Keratinocyte (primary cell): ENCODE measurements around the gene ABHD6. TPM values are rescaled to one million over a fixed set of nuclear protein-coding genes. Genes with fewer than 3 reads are reported as not detected.

Source experiments
- DNase-seq: peaks from one replicate; pipeline ENCODE4 v3.0.0-alpha.2; 2011; ENCODE audit warnings: low read depth, missing footprints, low spot score
- FAIRE-seq: peaks from 2 replicates; lab custom pipeline; 2011; peaks lifted over from hg19 to GRCh38; lab: Jason Lieb, UNC
- H2AFZ ChIP-seq: 2 replicates; pipeline ENCODE4 v1.6.0; 2012; ENCODE audit warnings: low read length, control low read depth, inconsistent platforms; ENCODE audit not compliant: control insufficient read depth
- H3K27ac ChIP-seq: 2 replicates; pipeline ENCODE4 v1.5.1; 2011; ENCODE audit warnings: low read length; ENCODE audit not compliant: control insufficient read depth, insufficient read depth
- H3K27me3 ChIP-seq: 3 replicates; pipeline ENCODE4 v1.6.0; 2011; ENCODE audit warnings: low read length; ENCODE audit not compliant: control insufficient read depth, insufficient read depth; ENCODE audit errors: extremely low read depth
- H3K36me3 ChIP-seq, 2 experiments: 2 replicates in 1 of 2; 3 replicates in 1 of 2; pipeline ENCODE4 v1.5.1; 2011; ENCODE audit warnings: low read length in 2 of 2, mild to moderate bottlenecking in 1 of 2; ENCODE audit not compliant: control insufficient read depth in 2 of 2, insufficient read depth in 2 of 2; ENCODE audit errors: extremely low read depth in 1 of 2
- H3K4me1 ChIP-seq: 3 replicates; pipeline ENCODE4 v1.5.1; 2011; ENCODE audit warnings: low read length; ENCODE audit not compliant: control insufficient read depth, insufficient read depth; ENCODE audit errors: extremely low read depth
- H3K4me2 ChIP-seq: 3 replicates; pipeline ENCODE4 v1.6.0; 2011; ENCODE audit warnings: low read depth, low read length; ENCODE audit not compliant: control insufficient read depth, insufficient read depth; ENCODE audit errors: extremely low read depth
- H3K4me3 ChIP-seq, 3 experiments: fragments of 200-600 bp in 1 of 3; sonication (generic) in 1 of 3; 2 replicates in 2 of 3; 3 replicates in 1 of 3; pipeline ENCODE4 v1.5.1; 2011 to 2016; ENCODE audit warnings: low read length in 3 of 3, mild to moderate bottlenecking in 3 of 3, control low read depth in 2 of 3, inconsistent platforms in 1 of 3, low read depth in 1 of 3, mixed read lengths in 1 of 3, mixed run types in 1 of 3, moderate library complexity in 1 of 3; ENCODE audit not compliant: control insufficient read depth in 2 of 3, insufficient read depth in 2 of 3; ENCODE audit errors: extremely low read depth in 1 of 3
- H3K79me2 ChIP-seq: 2 replicates; pipeline ENCODE4 v1.6.0; 2012; ENCODE audit warnings: low read length; ENCODE audit not compliant: control insufficient read depth, insufficient read depth
- H3K9ac ChIP-seq: 3 replicates; pipeline ENCODE4 v1.6.0; 2011; ENCODE audit warnings: low read length; ENCODE audit not compliant: control insufficient read depth, insufficient read depth; ENCODE audit errors: extremely low read depth
- H3K9me1 ChIP-seq: 3 replicates; pipeline ENCODE4 v1.6.0; 2011; ENCODE audit warnings: low read length; ENCODE audit not compliant: control insufficient read depth, insufficient read depth; ENCODE audit errors: extremely low read depth
- H3K9me3 ChIP-seq: 2 replicates; pipeline ENCODE4 v1.5.1; 2012; ENCODE audit warnings: low read depth, low read length; ENCODE audit not compliant: control insufficient read depth
- H4K20me1 ChIP-seq: 3 replicates; pipeline ENCODE4 v1.6.0; 2011; ENCODE audit warnings: low read length; ENCODE audit not compliant: control insufficient read depth, insufficient read depth; ENCODE audit errors: extremely low read depth
- EZH2 ChIP-seq: IDR thresholded peaks from one replicate; pipeline ENCODE4 v1.6.1; 2012; ENCODE audit warnings: inconsistent platforms, mild to moderate bottlenecking, low read length, moderate library complexity
- dilution Hi-C: fragments of 300-500 bp; cut with MboI; formaldehyde crosslinking; loops from one replicate; pipeline ENCODE4 v1.7.0; 2020; ENCODE audit warnings: low sequenced_read_pairs; ENCODE audit not compliant: extremely low pct_ligation_motif_present
- polyA plus RNA-seq, 5 experiments: library from polyadenylated mRNA; depleted of rRNA in 3 of 5; stranded (reverse) in 3 of 5; stranded (forward) in 1 of 5; unstranded in 1 of 5; fragments of >200 nt; gene quantifications; 1 replicate in 1 of 5; 2 replicates in 3 of 5; 3 replicates in 1 of 5; pipeline versions ENCODE4 v1.2.1 to v1.2.3, GENCODE V29; 2011 to 2012; ENCODE audit warnings: missing spikeins in 2 of 5, low read depth in 1 of 5, low replicate concordance in 1 of 5
- TF ChIP-seq, protein P1 (sequence below), 3 experiments: IDR thresholded peaks in 1 of 3; conservative IDR thresholded peaks in 1 of 3; optimal IDR thresholded peaks in 1 of 3; 2 replicates in 2 of 3; 3 replicates in 1 of 3; pipeline versions ENCODE3 to v1.5.1; 2011; ENCODE audit warnings: low read length in 3 of 3, mild to moderate bottlenecking in 3 of 3, moderate library complexity in 2 of 3, control low read depth in 1 of 3, inconsistent platforms in 1 of 3; ENCODE audit not compliant: insufficient read depth in 2 of 3; ENCODE audit errors: extremely low read depth in 1 of 3

Gene ABHD6
- polyA plus RNA-seq, 1 donor (not counting 4 experiments of a cell fraction or from before 2014, with no cell fraction given), result 15.2 TPM

DNA sequence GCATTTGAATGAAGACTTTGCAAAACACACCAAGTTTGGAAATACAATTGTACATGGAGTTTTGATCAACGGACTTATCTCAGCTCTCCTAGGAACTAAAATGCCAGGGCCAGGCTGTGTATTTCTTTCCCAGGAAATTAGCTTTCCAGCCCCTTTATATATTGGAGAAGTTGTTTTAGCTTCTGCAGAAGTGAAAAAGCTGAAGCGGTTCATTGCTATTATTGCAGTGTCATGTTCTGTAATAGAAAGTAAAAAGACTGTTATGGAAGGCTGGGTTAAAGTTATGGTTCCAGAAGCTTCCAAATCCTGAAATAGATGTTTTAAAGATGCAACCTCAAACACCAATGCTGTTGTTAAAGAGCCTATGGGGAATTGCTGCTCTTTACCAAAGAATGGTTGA lies 80.2 kb downstream of the ABHD6 start:
- no peaks in the 10 kb centered on the region for H3K9me3 ChIP-seq
- dilution Hi-C loops, result no loop called here

DNA sequence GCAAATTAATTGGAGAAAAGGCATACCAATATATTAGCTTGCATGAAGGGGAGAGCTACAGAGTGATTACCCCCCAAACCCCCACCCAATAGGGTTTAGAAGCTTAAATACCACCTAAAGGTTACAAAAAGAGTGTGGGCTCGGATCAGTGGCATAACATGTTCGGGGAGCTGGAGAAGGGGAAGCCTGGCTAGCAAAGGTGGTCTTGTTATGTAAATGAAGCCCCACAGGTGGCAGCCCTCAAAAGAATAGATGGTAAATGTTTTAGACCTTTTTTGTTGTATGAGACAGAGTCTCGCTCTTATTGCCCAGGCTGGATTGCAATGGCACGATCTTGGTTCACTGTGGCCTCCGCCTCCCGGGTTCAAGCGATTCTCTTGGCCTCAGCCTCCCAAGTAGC lies 84.2 kb downstream of the ABHD6 start:
- no peaks in the 10 kb centered on the region for H3K27me3 ChIP-seq
- no peak overlapping the region for H3K27ac ChIP-seq
- H3K4me2 ChIP-seq, result no peak overlapping the region
- no peaks in the 10 kb centered on the region for H3K79me2 ChIP-seq
- no peak for DNase-seq
- no peaks in the 10 kb centered on the region for H3K9me1 ChIP-seq
- TF ChIP-seq, protein P1, sequence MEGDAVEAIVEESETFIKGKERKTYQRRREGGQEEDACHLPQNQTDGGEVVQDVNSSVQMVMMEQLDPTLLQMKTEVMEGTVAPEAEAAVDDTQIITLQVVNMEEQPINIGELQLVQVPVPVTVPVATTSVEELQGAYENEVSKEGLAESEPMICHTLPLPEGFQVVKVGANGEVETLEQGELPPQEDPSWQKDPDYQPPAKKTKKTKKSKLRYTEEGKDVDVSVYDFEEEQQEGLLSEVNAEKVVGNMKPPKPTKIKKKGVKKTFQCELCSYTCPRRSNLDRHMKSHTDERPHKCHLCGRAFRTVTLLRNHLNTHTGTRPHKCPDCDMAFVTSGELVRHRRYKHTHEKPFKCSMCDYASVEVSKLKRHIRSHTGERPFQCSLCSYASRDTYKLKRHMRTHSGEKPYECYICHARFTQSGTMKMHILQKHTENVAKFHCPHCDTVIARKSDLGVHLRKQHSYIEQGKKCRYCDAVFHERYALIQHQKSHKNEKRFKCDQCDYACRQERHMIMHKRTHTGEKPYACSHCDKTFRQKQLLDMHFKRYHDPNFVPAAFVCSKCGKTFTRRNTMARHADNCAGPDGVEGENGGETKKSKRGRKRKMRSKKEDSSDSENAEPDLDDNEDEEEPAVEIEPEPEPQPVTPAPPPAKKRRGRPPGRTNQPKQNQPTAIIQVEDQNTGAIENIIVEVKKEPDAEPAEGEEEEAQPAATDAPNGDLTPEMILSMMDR (optimal IDR thresholded peaks at IDR 0.05 in 1 of 3, IDR thresholded peaks at IDR 0.05 in 1 of 3, conservative IDR thresholded peaks at IDR 0.05 in 1 of 3; ENCODE audit: extremely low read depth in 1 of 3, insufficient read depth in 2 of 3, low read length in 3 of 3), result no peak
- no peak for TF ChIP-seq EZH2
- no peak overlapping the region for H2AFZ ChIP-seq
- FAIRE-seq, result no peak
- dilution Hi-C loops, result no loop called here
- H3K9ac ChIP-seq, result no peak overlapping the region
- no peaks in the 10 kb centered on the region for H3K9me3 ChIP-seq
- H4K20me1 ChIP-seq, result no peaks in the 10 kb centered on the region
- H3K4me3 ChIP-seq, result no peak overlapping the region
- peaks cover 17% of the 10 kb centered on the region for H3K4me1 ChIP-seq
- H3K36me3 ChIP-seq, result peaks cover 6 to 7% of the 10 kb centered on the region in 2 experiments

More for the DNA sequence above, 80.2 kb downstream of the ABHD6 start:
- H3K4me3 ChIP-seq, result no peak overlapping the region
- peaks cover 19 to 23% of the 10 kb centered on the region in 2 experiments for H3K36me3 ChIP-seq
- H3K9ac ChIP-seq, result no peak overlapping the region
- no peak overlapping the region for H3K27ac ChIP-seq
- H2AFZ ChIP-seq, result no peak overlapping the region
- peaks cover 9% of the 10 kb centered on the region for H3K79me2 ChIP-seq
- H3K4me2 ChIP-seq, result no peak overlapping the region
- H4K20me1 ChIP-seq, result no peaks in the 10 kb centered on the region
- H3K27me3 ChIP-seq, result no peaks in the 10 kb centered on the region
- DNase-seq (no peak), FAIRE-seq (no peak)
- no peaks in the 10 kb centered on the region for H3K4me1 ChIP-seq
- no peaks in the 10 kb centered on the region for H3K9me1 ChIP-seq
- TF ChIP-seq EZH2, result no peak
- TF ChIP-seq, protein P1 (optimal IDR thresholded peaks at IDR 0.05 in 1 of 3, IDR thresholded peaks at IDR 0.05 in 1 of 3, conservative IDR thresholded peaks at IDR 0.05 in 1 of 3; ENCODE audit: extremely low read depth in 1 of 3, insufficient read depth in 2 of 3, low read length in 3 of 3), result no peak
